ENCODE results near the gene LRRC61.
A peak's percentile ranks its signal among the peaks of the same experiment; 100 is the strongest.
"Not testable (repeated sequence)": the region's sequence is repeated elsewhere in the genome, so short reads cannot be mapped to it uniquely, and the experiment has no call there.

LRRC61 gene

GRCh38 chr7:150322833-150323681 is at the start of gene LRRC61, which contains the start of gene ACTR3C:
Gene LRRC61, plus strand, starts transcription at chr7:150323355. Its CDS starts 13,507 bp downstream, at chr7:150336862.
Gene ACTR3C, minus strand, starts transcription at chr7:150323545. Its CDS starts 28,249 bp downstream, at chr7:150295296.
- peak; percentile 64 for TF ChIP-seq CTCF (conservative IDR thresholded peaks at IDR 0.05)
- peak within 1 kb of the TSS; percentile 98 for H3K27ac ChIP-seq

GRCh38 chr7:150276132-150276695 is 46.9 kb upstream of the LRRC61 start:
- H3K27ac ChIP-seq: not testable (repeated sequence)
- TF ChIP-seq CTCF (conservative IDR thresholded peaks at IDR 0.05): peak; percentile 84

GRCh38 chr7:150278383-150278782 is 44.8 kb upstream of the LRRC61 start:
- not testable (repeated sequence) for H3K27ac ChIP-seq

- not testable (repeated sequence) for H3K27ac ChIP-seq
Measured at GRCh38 chr7:150281681-150282403, 41.3 kb upstream of the LRRC61 start.

GRCh38 chr7:150283111-150283510 is 40.0 kb upstream of the LRRC61 start:
- H3K27ac ChIP-seq: not testable (repeated sequence)

GRCh38 chr7:150283608-150284007 is 39.5 kb upstream of the LRRC61 start:
- not testable (repeated sequence) for H3K27ac ChIP-seq

GRCh38 chr7:150285849-150286754 is 37.1 kb upstream of the LRRC61 start:
- not testable (repeated sequence) for H3K27ac ChIP-seq
- peak; percentile 94 for TF ChIP-seq CTCF (conservative IDR thresholded peaks at IDR 0.05)

- H3K27ac ChIP-seq: not testable (repeated sequence)
Measured at GRCh38 chr7:150287815-150288214, 35.3 kb upstream of the LRRC61 start.

GRCh38 chr7:150288816-150289215 is 34.3 kb upstream of the LRRC61 start:
- not testable (repeated sequence) for H3K27ac ChIP-seq

GRCh38 chr7:150290317-150290716 is 32.8 kb upstream of the LRRC61 start:
- H3K27ac ChIP-seq: not testable (repeated sequence)

- not testable (repeated sequence) for H3K27ac ChIP-seq
Measured at GRCh38 chr7:150295027-150295426, 28.1 kb upstream of the LRRC61 start.

GRCh38 chr7:150295614-150296013 is 27.5 kb upstream of the LRRC61 start:
- H3K27ac ChIP-seq: not testable (repeated sequence)

- not testable (repeated sequence) for H3K27ac ChIP-seq
Measured at GRCh38 chr7:150296802-150297201, 26.4 kb upstream of the LRRC61 start.

- H3K27ac ChIP-seq: not testable (repeated sequence)
Measured at GRCh38 chr7:150297978-150298377, 25.2 kb upstream of the LRRC61 start.

GRCh38 chr7:150302908-150303310 is 20.2 kb upstream of the LRRC61 start:
- not testable (repeated sequence) for H3K27ac ChIP-seq

GRCh38 chr7:150304499-150305258 is 18.5 kb upstream of the LRRC61 start:
- H3K27ac ChIP-seq: not testable (repeated sequence)

Measured in VCaP (cell line).